GM12874 (cell line): ENCODE results near the gene BRAT1.

ENCODE experiments used
- CTCF ChIP-seq: IDR thresholded peaks from 2 replicates; pipeline ENCODE4 v1.5.1; 2011; ENCODE audit warnings: low read depth, mild to moderate bottlenecking, control low read depth, low read length, moderate library complexity; ENCODE audit not compliant: insufficient read depth

BRAT1 gene

GRCh38 chr7:2589341-2589740 is 34.0 kb upstream of the BRAT1 start:
- TF ChIP-seq CTCF, result no peak

- TF ChIP-seq CTCF, result no peak
These were observed 32.5 kb upstream of the BRAT1 start for GRCh38 chr7:2587778-2588177.

GRCh38 chr7:2587134-2587533 is 31.8 kb upstream of the BRAT1 start:
- TF ChIP-seq CTCF, result no peak

GRCh38 chr7:2586326-2587020 is 31.1 kb upstream of the BRAT1 start:
- no peak for TF ChIP-seq CTCF

- no peak for TF ChIP-seq CTCF
These were observed 30.1 kb upstream of the BRAT1 start for GRCh38 chr7:2585446-2585845.

- no peak for TF ChIP-seq CTCF
These were observed 28.7 kb upstream of the BRAT1 start for GRCh38 chr7:2583798-2584580.

GRCh38 chr7:2582006-2582735 is 26.8 kb upstream of the BRAT1 start:
- TF ChIP-seq CTCF, result no peak
